HG03432 (cell line): ENCODE data around the gene CCDC86.

Experiments used
- ATAC-seq: cut with Tn5 transposase; IDR thresholded peaks from one replicate; pipeline ENCODE4 v1.9.1; 2021; ENCODE audit warnings: mild to moderate bottlenecking, moderate library complexity; ENCODE audit not compliant: unreplicated experiment

CCDC86 gene

GRCh38 chr11:60867871-60868681 is 26.2 kb downstream of the CCDC86 start:
- no peak for ATAC-seq

GRCh38 chr11:60868682-60869450 is 27.0 kb downstream of the CCDC86 start:
- ATAC-seq: no peak

GRCh38 chr11:60869451-60869825 is 27.5 kb downstream of the CCDC86 start:
- ATAC-seq: no peak

- no peak for ATAC-seq
Observed at GRCh38 chr11:60870276-60870675, 28.4 kb downstream of the CCDC86 start.

GRCh38 chr11:60870733-60871377 is 28.9 kb downstream of the CCDC86 start:
- no peak for ATAC-seq

GRCh38 chr11:60871378-60872061 is 29.6 kb downstream of the CCDC86 start:
- ATAC-seq: no peak

- no peak for ATAC-seq
Observed at GRCh38 chr11:60872124-60872960, 30.4 kb downstream of the CCDC86 start.

- ATAC-seq: no peak
Observed at GRCh38 chr11:60872961-60873524, 31.1 kb downstream of the CCDC86 start.

GRCh38 chr11:60873533-60873932 is 31.6 kb downstream of the CCDC86 start:
- no peak for ATAC-seq

- ATAC-seq: no peak
Observed at GRCh38 chr11:60874421-60875365, 32.8 kb downstream of the CCDC86 start.

GRCh38 chr11:60875366-60876167 is 33.7 kb downstream of the CCDC86 start:
- no peak for ATAC-seq

- ATAC-seq: no peak
Observed at GRCh38 chr11:60876168-60876485, 34.2 kb downstream of the CCDC86 start.

GRCh38 chr11:60878245-60879101 is 36.6 kb downstream of the CCDC86 start:
- ATAC-seq: no peak

GRCh38 chr11:60879104-60879503 is 37.2 kb downstream of the CCDC86 start:
- no peak for ATAC-seq

- ATAC-seq: no peak
Observed at GRCh38 chr11:60879971-60880588, 38.2 kb downstream of the CCDC86 start.

GRCh38 chr11:60880643-60881282 is 38.9 kb downstream of the CCDC86 start:
- ATAC-seq: no peak
